HG03045 (cell line): ENCODE results near the gene COL23A1.

Experiments used
- ATAC-seq: cut with Tn5 transposase; IDR thresholded peaks from one replicate; pipeline ENCODE4 v1.9.1; 2021; ENCODE audit warnings: mild to moderate bottlenecking, moderate library complexity; ENCODE audit not compliant: unreplicated experiment

Gene COL23A1

DNA sequence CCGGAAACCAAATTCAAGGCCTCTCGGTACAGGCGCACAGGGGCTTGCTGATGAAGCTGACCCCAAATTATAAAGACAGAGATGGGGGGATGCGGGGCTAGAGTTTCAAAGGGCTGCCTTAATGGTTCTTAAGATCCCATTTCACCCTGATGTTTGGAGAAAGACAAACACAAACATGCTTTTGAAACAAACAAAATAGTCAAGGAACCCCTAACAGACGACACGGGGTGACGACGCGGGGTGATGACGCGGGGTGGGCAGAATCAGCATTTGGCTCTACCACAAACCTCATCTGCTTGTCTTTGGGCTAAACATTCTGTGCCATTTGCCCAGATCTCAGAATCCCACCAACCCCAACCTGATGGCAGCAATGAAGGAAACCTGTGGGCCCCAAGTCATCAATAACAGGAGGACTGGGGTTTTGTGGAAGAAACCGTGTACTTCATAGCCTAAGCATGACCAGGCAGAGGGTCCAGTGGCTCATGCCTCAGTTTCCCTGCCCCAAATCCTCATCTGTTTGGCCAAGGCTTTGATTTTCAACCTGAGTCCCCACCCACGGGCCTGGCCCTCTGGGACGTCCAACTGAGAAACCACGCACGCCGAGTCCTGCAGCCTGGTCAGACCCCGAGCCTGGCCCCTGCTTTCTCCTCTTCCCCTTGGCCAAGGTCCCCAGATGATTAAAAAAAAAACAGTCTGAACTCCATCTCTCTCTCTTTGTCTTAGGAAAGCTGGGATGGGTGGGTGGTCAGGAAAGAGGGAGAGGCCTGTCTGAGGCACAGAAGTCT is 148.5 kb downstream of the COL23A1 start:
- no peak for ATAC-seq

DNA sequence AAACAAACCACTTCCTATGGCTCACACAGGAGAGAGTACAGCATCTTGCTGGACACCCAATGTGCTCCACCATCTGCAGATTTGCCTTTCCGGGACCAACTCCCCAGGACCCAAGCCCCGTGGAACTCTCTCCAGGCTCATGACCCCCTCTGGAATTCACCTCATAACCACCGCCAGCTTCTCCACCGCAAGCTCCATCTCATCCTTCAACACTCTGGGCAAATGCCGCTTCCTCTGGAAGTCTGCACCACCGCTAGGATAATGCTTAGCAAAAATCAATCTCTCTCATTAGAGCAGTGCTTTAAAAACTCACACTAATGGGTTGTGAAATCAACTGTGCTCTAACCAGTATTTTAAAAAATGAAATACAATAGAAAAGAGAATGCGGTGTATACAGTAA is 150.0 kb downstream of the COL23A1 start:
- ATAC-seq, result no peak

DNA sequence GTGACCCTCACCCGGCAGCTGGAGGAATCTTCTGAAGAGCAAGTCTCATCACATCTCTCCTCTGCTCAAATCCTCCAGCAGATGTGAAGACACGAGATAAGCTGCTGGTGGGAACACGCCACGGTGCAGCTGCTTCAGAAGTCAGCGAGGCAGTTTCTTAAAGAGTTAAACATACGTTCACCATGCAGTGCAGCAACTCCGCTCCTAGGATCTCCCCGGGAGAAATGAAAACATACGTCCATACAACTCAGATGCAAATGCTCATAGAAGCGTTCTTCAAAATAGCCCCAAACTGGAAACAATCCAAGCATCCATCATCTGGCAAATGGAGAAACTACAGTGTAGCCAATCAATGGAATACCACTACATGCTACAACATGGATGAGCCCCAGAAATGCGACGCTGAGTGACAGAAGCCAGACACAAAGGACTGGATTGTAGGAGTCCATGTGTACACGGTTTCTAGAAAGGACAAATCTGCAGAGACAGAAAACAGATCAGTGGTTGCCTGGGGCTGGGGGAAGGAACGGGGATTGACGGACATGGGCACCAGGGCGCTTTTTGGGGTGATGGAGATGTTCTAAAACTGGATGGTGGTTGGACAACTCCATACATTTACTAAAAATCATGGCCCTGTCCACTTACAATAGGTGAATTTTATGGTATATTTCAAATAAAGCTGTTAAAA is 150.6 kb downstream of the COL23A1 start:
- no peak for ATAC-seq

DNA sequence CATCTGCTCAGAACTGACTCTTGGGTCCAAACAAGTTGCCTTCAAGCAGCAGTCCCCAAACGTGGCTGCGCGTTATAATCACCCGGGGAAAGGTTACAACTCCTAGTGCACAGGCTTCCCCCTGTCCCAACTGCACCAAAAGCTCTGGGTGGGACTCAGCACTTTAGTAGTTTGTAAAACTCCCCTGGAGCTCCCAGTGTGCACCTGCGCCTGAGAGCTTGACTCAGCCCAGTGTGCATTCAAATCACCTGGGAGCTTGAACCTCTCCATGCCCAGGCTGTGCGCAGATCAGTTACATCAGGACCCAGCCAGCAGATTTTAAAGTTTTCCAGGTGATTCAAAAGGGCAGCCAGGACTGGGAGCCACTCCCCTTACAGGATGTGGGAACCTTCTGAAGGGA is 151.4 kb downstream of the COL23A1 start:
- no peak for ATAC-seq

DNA sequence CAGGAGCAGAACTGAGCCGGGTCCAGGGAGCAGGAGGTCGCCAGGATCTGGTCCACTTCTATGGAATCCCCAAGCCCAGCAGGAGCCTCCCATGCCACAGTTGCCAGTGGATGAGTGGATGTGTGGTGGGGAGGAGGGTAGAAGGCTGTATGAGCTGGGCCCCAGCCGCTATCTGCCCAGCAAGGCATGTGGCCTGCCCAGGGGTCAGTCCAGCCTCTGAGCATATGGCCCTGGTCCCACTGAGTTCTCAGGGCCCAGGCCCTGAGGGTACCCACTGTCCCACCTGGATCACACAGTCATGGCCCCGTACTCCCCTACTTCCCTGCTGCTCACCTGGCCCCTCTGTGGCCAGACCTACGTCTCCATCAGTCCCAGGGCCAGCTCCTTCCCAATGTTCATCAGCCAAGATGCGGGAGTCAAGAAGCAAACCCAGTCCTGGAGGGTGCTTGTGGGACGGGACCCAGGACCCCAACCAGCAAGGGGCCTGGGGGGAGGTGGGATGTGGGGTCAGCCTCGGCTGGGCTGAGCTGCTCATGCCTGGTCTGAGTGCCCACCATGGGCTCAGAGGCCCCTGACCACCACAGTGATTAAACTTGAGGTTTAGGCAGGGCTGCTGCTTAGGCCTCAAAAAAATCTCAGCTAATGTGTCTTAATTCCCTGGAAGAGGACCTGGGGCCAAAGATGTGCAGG is 152.7 kb downstream of the COL23A1 start:
- ATAC-seq, result no peak

DNA sequence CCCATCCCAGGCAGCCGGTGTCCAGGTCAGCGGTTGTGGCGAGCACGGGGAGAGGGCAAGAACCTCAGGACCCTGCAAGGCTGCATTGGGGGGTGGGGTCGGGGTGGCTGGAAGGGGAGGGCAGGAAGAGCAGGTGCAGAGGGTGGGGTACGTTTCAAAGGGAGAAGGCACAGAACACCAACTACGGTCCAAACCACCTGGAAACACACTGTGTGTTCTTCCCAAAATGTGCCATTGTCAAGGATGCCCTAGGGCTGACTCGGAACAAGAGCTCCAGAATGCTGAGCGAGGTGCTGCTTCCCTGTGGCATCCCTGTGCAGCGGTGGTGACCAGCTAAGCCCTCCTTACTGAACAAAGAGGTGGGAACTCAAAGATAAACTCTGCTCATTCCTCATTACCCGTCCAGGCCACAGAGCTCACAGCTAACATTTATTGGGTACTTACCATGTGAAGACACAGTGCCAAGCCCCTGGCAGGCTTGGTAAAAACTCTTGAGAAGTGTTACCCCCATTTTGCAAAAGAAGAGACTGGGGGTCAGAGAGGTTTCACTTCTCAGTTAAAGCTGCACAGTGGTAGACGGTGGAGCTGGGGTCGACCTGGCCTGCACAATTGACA is 153.8 kb downstream of the COL23A1 start:
- ATAC-seq, result no peak

DNA sequence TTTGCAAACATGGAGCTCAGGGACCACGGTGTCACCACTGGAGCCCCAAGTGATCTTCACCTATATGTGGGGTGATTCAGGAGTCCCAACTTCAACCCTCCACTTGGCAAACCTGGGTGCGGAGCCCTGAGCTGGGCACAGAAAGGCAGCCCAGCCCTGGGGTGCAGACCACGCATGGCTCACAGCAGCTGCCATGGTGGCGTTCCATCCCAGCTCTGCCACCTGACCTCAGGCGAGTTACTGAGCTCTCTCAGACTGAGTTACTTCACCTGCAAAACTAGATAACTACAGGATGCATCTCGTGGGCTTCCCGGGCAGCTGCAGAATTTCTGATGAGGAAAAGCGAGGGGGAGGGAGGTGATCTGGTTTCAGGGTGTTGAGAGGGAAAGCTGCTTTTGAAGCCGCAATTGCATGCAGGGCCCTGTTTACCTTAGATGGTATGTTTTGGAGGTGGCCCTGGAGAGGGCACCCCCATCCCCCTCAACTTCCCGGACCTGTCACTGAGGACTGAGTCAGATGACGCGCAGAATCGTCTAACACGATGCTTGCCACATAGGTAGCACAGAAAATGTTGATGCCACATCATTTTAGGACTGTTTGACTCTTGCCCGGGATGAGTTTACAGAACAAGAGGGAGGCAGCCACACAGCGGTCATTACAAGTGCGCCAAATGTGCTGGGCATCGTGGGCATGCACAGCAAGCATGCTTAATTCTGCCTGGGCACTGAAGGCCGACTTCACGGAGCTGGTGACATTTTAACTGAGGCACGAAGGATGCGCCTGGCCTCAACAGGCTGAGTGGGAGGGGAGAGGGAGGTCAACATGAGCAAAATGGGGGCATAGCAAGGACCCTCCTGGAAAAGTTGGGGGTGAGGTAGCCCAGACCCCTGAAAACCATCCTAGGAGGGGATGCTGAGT is 154.6 kb downstream of the COL23A1 start:
- ATAC-seq, result no peak

DNA sequence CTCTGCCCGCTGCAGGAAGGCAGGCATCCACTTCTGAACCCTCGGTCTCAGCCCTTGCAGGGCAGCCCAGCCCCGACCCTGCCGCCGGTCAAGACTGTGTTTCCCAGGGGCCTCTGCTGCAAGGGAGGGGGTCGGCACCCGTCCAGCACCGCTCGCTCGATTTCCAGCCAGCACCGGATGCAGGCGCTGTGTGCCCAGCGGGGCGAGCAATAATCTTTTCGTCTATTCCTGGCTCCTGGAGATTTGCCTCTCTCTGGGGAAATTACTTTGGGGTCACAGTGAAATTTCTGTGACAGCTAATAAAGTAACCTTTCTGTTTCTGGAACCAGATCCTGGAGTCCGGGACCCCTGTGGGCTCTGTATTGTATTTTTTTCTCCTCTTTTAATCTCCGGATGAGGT is 155.3 kb downstream of the COL23A1 start:
- ATAC-seq, result no peak

DNA sequence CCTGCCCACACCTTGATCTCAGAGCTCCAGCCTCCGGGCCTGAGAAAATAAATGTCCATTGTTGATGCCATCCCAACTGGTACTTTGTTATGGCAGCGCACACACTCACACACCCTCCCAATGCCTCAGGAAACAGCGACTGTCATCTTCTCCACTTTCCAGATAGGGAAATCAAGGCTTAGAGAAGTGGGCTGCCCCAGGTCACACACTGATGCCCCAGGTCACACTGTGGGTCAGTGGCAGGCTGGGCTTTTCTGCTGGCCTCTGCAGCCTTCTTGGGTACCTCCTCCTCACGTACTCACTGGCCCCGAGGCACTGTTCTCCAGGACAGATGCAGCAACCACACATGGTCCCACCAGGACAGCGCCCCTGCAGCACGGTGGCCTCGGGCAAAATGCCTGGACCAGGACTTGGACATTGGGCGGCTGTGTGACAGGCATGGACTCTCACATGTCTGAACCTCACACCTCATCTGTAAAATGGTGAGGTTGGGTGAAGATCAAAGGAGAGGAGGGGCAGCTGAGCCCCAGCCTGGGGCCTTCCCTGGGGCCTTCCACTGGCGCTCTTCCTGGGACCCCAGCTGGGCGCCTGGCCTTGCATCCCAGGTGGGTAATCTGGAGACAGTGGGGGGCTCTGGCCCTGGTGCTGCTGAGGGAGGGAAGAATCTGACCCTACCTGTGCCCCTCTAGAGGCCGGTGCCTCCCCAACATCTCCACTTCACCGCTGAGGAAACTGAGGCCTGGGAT is 156.0 kb downstream of the COL23A1 start:
- ATAC-seq, result no peak

DNA sequence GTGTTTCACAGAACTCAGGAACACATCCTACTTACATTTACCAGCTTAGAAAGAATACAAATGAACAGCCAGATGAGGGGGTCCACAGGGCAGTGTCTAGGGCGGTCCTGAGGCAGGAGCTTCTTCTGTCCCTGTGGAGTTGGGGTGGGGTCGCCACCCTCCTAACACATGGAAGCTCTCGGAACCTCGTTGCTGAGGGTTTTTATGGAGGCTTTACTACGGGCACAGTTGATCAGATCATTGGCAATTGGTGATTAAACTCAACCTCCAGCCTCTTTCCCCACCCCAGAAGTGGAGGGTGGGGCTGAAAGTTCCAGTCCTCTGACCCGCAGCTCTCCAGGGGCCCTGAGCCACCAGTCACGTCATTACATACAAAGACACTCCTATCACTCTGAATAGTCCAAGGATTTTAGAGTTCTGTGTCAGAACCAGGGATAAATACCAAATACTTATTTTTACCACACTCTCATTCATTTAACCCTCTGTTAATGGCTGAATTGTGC is 156.9 kb downstream of the COL23A1 start:
- ATAC-seq, result no peak

DNA sequence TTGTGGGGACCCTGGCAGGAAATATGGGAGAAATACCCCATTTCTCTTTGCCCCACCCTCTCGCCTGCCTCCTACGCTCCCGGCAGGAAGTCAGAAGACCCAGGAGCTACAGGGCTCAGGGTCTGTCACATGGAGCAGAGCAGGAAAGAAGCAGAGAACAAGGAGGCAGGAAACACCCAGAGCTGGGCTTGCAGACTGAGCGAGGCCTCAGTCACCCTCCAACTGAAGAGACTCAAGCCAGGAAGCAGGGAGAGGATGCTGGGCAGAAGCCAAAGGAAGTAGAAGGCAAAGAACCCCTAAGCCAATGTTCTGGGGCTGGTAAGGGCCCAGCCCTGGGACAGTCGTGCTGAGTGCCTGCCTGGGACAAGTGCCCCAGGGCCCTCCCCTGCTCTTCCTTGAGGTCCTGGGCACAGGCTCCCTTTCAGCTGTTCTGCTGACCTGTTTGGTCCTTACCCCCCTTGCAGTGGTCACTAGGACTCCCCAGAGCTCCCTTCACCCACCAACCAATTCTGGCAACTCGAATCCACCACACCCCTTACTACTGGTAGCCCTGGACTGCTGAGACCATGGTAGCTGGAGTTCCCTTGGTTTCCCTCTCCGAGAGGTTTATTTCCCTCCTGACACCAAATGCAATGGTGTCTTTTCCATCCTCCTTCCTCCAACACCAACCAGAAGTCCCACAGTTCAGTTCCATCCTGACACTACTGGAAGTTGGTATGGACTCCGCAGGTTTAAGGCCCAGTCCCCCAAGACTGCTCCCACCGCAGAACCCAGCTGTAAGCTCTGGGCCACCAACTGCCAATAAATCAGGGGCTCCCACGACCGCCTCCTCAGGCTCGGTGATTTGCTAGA is 157.5 kb downstream of the COL23A1 start:
- no peak for ATAC-seq

DNA sequence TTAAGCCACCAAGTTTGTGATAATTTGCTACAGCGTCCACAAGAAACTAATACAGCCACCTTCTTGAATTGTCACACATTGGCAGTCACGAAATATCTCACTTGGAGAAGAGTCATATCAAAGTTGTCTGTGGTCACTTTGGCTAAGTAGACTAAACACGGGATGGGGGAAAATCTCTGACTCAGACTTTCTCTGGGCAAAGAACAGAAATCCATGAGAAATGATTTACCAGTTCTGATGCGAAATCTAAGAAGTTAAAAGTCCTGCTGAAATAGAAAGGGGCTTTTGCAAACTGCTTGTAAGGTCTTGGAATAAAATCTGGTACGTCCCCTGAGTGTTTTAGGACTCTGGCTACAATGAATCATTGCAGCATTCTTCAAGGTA is 158.4 kb downstream of the COL23A1 start:
- ATAC-seq, result no peak

DNA sequence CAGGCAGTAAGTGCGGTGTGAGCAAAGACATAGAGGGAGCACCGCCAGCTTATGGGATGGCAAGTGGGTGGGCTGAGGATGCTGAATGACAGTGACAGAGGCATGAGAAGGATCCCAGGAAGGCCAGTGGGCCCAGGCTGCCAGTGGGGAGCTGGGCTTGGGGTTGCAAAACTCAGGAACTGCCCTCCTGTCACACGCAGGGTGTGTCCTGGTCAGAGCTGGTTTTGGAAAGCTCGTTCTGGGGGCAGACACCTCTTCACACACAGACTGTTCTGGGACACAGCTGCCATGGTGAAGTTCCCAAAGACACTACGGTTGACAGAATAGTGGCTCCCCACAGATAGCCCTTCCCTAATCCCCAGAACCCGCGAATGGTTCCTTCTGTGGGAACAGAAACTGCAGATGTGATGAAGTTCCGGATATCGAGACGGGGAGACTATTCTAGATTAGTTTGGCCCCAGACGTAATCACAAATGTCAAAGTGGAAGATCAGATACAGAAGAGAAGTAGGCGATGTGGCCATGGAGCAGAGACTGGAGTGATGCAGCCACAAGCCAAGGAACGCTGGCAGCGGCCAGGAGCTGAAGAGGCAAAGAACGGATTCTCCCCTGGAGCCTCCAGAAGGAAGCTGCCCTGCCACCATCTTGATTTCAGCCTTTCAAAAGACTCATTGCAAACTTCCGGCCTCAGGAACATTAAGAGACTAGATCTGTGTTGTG is 159.0 kb downstream of the COL23A1 start:
- no peak for ATAC-seq

DNA sequence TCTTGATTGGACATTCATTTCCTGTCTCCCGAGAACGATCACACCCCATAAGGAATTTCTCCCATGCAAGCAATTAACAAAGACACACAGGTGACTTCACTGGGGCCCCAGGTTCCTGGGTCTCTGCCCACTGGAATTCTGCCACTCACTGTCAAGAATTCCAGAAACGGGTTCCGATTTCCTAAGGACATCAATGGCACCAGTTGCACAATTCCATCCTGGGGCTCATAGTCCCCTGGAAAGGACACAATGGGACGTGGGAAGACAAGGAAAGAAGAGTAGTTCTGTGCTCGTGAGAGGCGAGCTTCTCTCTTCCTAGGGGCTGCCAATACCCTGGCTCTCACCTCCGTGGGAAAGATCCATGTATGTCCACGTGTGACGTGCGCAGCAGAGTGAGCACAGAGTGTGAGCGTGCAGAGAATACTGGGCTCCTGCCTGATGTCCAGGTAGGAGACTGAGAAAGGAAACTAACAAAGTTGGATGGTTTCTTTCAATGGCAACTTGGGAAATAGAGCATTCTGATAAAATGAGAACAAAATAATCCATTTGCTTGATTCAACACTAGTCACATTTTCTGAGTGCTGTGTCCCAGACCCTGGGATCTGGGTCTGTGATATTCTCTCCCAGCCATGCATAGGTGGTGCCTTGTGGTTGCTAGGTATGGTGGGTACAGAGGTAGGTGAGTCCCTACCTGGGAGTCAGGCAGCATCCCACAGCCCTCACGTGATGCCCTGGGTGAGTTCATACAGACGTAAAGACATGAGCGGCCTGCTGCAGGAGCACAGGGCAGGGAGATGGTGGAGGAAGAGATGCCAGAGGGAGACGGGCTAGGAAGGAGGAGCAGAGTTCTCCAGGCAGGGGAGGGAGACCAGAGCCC is 159.8 kb downstream of the COL23A1 start:
- ATAC-seq, result no peak

DNA sequence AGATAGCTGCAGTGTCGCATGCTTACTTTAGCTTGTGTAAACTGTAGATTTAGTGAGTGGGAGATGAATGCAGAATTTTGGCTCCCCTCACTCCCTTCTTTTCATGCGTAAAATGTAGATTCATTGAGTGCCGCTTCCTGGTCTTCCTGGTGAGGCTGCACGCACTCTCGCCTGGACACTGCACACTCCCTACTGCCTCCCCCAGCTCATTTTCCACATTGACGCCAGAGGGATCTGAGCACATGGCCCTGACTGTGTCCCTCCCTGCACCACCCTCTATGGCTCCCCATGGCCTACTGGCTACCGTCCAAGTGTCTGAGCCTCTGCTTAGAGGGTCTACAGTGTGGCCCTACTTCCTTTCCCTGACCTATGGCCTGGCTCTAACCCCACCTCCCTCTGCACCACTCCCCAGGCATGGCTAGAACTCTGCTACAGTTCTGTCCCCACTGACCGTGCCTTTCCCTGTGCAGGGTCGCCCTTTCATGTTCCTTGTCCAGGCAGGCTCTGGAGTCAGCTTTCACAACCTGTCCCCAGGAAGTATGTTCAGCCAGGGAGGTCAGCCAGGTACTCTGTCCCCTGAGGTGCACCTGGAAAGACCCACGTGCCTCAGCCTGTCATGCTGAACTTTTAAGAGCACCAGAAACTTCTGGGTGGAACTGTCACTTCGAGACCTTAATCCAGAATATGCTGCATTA is 160.6 kb downstream of the COL23A1 start:
- no peak for ATAC-seq

DNA sequence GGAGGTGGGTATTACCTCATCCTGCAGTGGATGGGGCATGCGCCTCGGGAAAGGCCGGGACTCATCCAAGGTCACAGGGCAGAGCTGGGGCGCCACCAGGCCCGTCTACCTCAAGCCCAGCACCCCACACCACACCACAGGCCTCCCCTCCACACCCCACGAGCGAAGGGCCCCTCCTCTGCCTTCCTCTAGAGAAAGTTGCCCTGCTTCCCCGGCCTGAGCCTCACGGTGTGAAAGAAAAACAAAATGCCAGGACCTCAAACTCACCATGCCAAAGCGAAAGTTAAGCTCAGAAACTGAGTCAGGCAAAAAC is 161.1 kb downstream of the COL23A1 start:
- ATAC-seq, result no peak
